ENCODE measurements around the gene RENBP. TPM values are rescaled to one million over a fixed set of nuclear protein-coding genes. Genes with fewer than 3 reads are reported as not detected.
A peak's percentile ranks its signal among the peaks of the same experiment; 100 is the strongest.

RENBP gene
- polyA plus RNA-seq, 10 donors = 1.9 to 6.5 (median 3.0) TPM

- peak; percentile 55 to 77 (median 73) for DNase-seq
Observed at GRCh38 chrX:153900831-153901752, 43.4 kb downstream of the RENBP start.

- DNase-seq = no peak
Observed at GRCh38 chrX:153897899-153898298, 46.5 kb downstream of the RENBP start.

GRCh38 chrX:153889123-153889522, 55.3 kb downstream of the RENBP start:
- no peak for DNase-seq

- DNase-seq = no peak
Observed at GRCh38 chrX:153888344-153888743, 56.1 kb downstream of the RENBP start.

- DNase-seq = no peak
Observed at GRCh38 chrX:153887385-153887784, 57.1 kb downstream of the RENBP start.

- DNase-seq = no peak
Observed at GRCh38 chrX:153886915-153887314, 57.5 kb downstream of the RENBP start.

- DNase-seq = no peak
Observed at GRCh38 chrX:153885968-153886903, 58.2 kb downstream of the RENBP start, which contains the start of gene L1CAM. TSS of gene L1CAM (minus strand) at chrX:153886173. CDS start at chrX:153875836, 10,337 bp downstream.

Other genes with a start within 250 kb of the RENBP start
- gene BCAP31, start 220.3 kb downstream of the RENBP start, polyA plus RNA-seq (ENCODE audit: insufficient read length in 10 of 10) = 10 to 100 TPM; 69.1 to 91.2 (median 73.2) TPM
- 1 to 10 TPM; 7.0 to 9.9 (median 8.6) TPM for gene ABCD1, start 219.8 kb downstream of the RENBP start, polyA plus RNA-seq (ENCODE audit: insufficient read length in 10 of 10)
- 1 to 10 TPM in 9 of 10 donors, under 1 TPM in 1; 0.97 to 7.8 (median 3.8) TPM for gene PLXNB3, start 180.4 kb downstream of the RENBP start, polyA plus RNA-seq (ENCODE audit: insufficient read length in 10 of 10)
- 100 to 1,000 TPM; 116 to 277 (median 198) TPM for gene SRPK3, start 163.6 kb downstream of the RENBP start, polyA plus RNA-seq (ENCODE audit: insufficient read length in 10 of 10)
- 10 to 100 TPM; 40.6 to 55.9 (median 44.3) TPM for gene IDH3G, start 150.3 kb downstream of the RENBP start, polyA plus RNA-seq (ENCODE audit: insufficient read length in 10 of 10)
- gene SSR4, start 150.0 kb downstream of the RENBP start, polyA plus RNA-seq (ENCODE audit: insufficient read length in 10 of 10) = 100 to 1,000 TPM; 101 to 153 (median 115) TPM
- 1 to 10 TPM; 2.6 to 5.5 (median 3.5) TPM for gene PDZD4, start 114.1 kb downstream of the RENBP start, polyA plus RNA-seq (ENCODE audit: insufficient read length in 10 of 10)
- 1 to 10 TPM; 1.8 to 7.4 (median 3.0) TPM for gene L1CAM, start 58.5 kb downstream of the RENBP start, polyA plus RNA-seq (ENCODE audit: insufficient read length in 10 of 10)
- gene AVPR2, start 40.0 kb downstream of the RENBP start, polyA plus RNA-seq (ENCODE audit: insufficient read length in 10 of 10) = 1 to 10 TPM in 3 of 10 donors, under 1 TPM in 7; 0.48 to 1.2 (median 0.76) TPM
- 10 to 100 TPM; 14.7 to 28.5 (median 19.5) TPM for gene ARHGAP4, start 18.4 kb downstream of the RENBP start, polyA plus RNA-seq (ENCODE audit: insufficient read length in 10 of 10)
- 10 to 100 TPM; 58.4 to 69.5 (median 61.9) TPM for gene NAA10, start 9.6 kb downstream of the RENBP start, polyA plus RNA-seq (ENCODE audit: insufficient read length in 10 of 10)
- 10 to 100 TPM; 24.8 to 41.3 (median 32.2) TPM for gene HCFC1, start 27.2 kb upstream of the RENBP start, polyA plus RNA-seq (ENCODE audit: insufficient read length in 10 of 10)
- 1 to 10 TPM; 2.6 to 7.9 (median 5.4) TPM for gene TMEM187, start 28.1 kb upstream of the RENBP start, polyA plus RNA-seq (ENCODE audit: insufficient read length in 10 of 10)
- 10 to 100 TPM; 32.5 to 61.0 (median 46.7) TPM for gene IRAK1, start 75.3 kb upstream of the RENBP start, polyA plus RNA-seq (ENCODE audit: insufficient read length in 10 of 10)
- gene MECP2, start 153.1 kb upstream of the RENBP start, polyA plus RNA-seq (ENCODE audit: insufficient read length in 10 of 10) = 10 to 100 TPM; 16.0 to 26.0 (median 19.9) TPM
- not detected for gene OPN1LW, start 199.6 kb upstream of the RENBP start, polyA plus RNA-seq (ENCODE audit: insufficient read length in 10 of 10)
- gene OPN1MW, start 238.0 kb upstream of the RENBP start, polyA plus RNA-seq (ENCODE audit: insufficient read length in 10 of 10) = not detected